Ectodermal cell (in vitro differentiated cells): ENCODE measurements around the gene TMEM107.

Experiments
- H3K27ac ChIP-seq: 2 replicates; pipeline ENCODE4 v1.7.0; 2013; ENCODE audit warnings: mild to moderate bottlenecking, low read depth, low read length; ENCODE audit not compliant: insufficient read depth, poor library complexity, severe bottlenecking
- H3K27me3 ChIP-seq: 2 replicates; pipeline ENCODE4 v1.7.0; 2013; ENCODE audit warnings: mild to moderate bottlenecking, low read length; ENCODE audit not compliant: insufficient read depth, control insufficient read depth, poor library complexity, severe bottlenecking
- H3K36me3 ChIP-seq: one replicate; pipeline ENCODE4 v1.7.0; 2013; ENCODE audit warnings: low read length; ENCODE audit not compliant: control insufficient read depth, insufficient read depth
- H3K4me1 ChIP-seq: one replicate; pipeline ENCODE4 v1.7.0; 2013; ENCODE audit warnings: low read length; ENCODE audit not compliant: control insufficient read depth, insufficient read depth
- H3K4me3 ChIP-seq: 2 replicates; pipeline ENCODE4 v1.7.0; 2013; ENCODE audit warnings: low read depth, low read length, control low read depth; ENCODE audit not compliant: insufficient read depth
- H3K9me3 ChIP-seq: 2 replicates; pipeline ENCODE4 v1.7.0; 2013; ENCODE audit warnings: mild to moderate bottlenecking, low read length, moderate library complexity; ENCODE audit not compliant: control insufficient read depth
- WGBS, 2 experiments: methylation state at CpG; one replicate each; pipeline ENCODE4 v1.1.7; 2013; ENCODE audit warnings: missing lambda C conversion rate in 2 of 2; 5-methylcytosine and 5-hydroxymethylcytosine counted together

Gene TMEM107

DNA sequence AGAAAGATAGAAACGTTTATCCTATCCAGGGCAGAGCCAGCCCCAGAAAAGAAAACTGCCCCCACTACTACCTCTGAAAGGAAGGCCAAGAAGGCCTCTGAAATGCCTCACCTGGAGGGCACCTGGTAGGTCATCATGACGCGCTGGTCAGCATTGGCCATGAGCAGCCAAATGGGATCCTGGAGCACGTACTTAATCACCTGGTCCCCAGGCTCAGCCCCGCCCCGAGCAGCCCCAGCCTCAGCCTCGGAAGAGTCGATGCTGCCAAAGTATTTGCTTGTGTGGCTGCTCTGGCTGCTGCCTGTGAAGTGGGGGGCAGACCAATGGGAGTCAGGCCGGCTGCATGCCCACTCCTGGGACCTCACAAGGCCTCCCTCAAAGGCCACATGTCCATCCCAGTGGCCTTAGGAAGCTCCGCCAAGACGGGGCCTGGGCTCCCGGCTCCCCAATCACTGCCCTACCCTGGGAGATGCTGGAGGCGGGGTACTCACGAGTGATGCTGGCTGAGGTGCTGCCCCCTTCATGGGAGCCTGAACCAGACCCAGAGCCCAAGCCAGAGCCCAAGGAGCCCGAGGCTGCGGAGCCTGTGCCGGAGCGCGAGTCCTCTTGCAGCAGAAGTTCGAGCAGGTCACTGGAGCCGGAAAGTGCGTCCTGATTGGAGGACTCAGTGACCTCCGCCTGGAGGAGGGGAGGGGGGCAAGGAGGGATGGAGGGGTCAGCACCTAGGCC lies 33.9 kb downstream of the TMEM107 start:
- no peak overlapping the region for H3K27ac ChIP-seq
- peaks cover 4% of the 10 kb centered on the region for H3K4me1 ChIP-seq
- no peaks in the 10 kb centered on the region for H3K9me3 ChIP-seq
- no peak overlapping the region for H3K4me3 ChIP-seq
- H3K27me3 ChIP-seq, result peaks cover 10% of the 10 kb centered on the region
- 93 to 96% methylated on average over 23 of the region's 23 CpGs for WGBS, 2 experiments
- H3K36me3 ChIP-seq, result peaks cover 18% of the 10 kb centered on the region

DNA sequence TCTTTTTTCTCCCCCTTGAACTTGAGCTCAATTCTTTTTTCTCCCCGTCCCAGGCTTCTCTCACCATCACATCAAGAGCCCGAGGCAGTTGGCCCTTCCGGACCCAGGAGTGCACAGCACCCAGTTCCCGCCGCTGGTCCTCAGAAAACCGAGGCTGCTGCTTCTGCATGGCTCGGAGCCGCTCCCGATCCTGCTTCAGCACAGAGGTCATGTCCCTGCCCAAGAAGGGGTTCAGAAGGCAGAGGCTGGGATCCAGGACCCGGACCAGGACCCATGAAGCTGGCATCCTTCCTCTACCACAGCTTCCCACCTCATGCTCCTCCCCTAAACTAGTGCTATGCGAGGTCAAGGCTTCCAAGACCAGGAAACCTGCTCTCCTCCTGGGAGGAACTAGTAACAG lies 34.4 kb downstream of the TMEM107 start:
- 94% methylated on average over 11 of the region's 11 CpGs for WGBS, 2 experiments
- Histone ChIP-seq H3K27me3 (peaks cover 14% of the 10 kb centered on the region), H3K4me3 (no peak overlapping the region), H3K27ac (no peak overlapping the region), H3K36me3 (peaks cover 14% of the 10 kb centered on the region), H3K4me1 (peaks cover 4% of the 10 kb centered on the region), H3K9me3 (no peaks in the 10 kb centered on the region)

DNA sequence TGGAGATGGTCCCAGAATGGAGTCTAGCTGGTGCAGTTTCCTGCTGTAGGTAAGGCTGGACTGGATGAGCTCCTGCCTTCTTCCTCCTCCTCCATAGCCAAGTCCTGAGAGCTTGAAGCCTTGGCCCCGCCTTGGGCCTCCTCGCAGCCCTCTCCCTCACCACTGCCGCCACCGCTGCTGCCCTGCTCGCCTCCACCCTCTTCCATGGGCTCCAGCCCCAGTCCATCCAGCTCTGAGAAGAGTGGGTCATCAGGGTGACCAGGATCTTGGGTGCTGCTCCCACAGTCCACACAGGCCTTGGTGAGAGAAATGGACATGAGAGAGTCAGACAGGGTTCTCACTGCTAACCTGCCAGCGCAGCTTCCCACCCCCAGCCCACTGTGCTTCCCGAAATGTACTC lies 35.1 kb downstream of the TMEM107 start:
- peaks cover 4% of the 10 kb centered on the region for H3K4me1 ChIP-seq
- no peak overlapping the region for H3K4me3 ChIP-seq
- peaks cover 7% of the 10 kb centered on the region for H3K36me3 ChIP-seq
- WGBS, 2 experiments, result 94 to 96% methylated on average over 7 of the region's 7 CpGs
- peaks cover 14% of the 10 kb centered on the region for H3K27me3 ChIP-seq
- no peak overlapping the region for H3K27ac ChIP-seq
- no peaks in the 10 kb centered on the region for H3K9me3 ChIP-seq

DNA sequence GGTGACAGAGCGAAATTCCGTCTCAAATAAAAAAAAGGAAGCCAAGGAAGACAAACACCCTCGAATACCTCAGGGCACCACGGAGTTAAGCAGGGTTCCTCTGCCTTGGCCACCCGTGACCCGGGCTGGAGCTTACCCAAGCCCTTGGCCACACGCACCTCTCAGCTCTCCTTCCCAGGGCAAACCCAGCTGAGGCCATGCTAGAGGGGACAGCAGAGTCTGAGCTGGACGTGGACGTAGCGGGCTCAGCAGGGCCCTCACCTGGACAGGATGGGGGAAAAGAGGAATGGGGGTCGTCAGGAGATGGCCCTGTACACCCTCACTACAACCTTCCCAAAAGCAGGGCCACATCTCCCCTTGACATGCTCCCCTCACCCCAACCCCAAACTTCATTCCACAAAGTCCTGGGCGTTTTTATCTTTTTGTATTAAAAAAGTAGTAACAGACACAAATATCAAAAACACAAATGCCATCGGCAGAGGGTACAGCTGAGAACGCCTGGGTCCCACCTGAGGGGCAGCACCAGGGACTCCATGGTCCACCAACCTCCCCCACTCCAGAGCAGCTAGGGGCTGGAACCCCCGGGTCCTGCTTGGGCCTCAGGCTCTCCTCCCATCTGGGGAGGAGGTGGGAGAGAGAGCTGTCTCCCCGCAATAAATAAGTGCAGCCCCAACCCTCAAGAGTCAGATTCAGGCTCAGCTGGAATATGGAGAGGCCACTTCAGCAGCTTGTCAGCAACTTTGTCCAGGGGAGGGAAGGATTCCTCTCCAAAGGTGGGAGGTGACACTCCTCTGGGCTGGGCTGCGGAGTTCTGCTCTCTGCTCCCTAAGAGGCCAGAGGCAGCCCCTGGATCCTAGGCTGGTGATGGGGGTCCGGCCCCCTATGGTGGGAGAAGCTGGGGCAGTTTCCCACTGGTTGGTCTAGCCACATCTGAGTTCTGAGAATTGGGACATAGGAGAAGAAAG lies 35.8 kb downstream of the TMEM107 start:
- H3K36me3 ChIP-seq, result peaks cover under 1% of the 10 kb centered on the region
- no peak overlapping the region for H3K27ac ChIP-seq
- H3K9me3 ChIP-seq, result no peaks in the 10 kb centered on the region
- no peak overlapping the region for H3K4me3 ChIP-seq
- peaks cover 4% of the 10 kb centered on the region for H3K4me1 ChIP-seq
- WGBS, 2 experiments, result 91 to 93% methylated on average over 16 to 18 of the region's 18 CpGs
- peaks cover 14% of the 10 kb centered on the region for H3K27me3 ChIP-seq

DNA sequence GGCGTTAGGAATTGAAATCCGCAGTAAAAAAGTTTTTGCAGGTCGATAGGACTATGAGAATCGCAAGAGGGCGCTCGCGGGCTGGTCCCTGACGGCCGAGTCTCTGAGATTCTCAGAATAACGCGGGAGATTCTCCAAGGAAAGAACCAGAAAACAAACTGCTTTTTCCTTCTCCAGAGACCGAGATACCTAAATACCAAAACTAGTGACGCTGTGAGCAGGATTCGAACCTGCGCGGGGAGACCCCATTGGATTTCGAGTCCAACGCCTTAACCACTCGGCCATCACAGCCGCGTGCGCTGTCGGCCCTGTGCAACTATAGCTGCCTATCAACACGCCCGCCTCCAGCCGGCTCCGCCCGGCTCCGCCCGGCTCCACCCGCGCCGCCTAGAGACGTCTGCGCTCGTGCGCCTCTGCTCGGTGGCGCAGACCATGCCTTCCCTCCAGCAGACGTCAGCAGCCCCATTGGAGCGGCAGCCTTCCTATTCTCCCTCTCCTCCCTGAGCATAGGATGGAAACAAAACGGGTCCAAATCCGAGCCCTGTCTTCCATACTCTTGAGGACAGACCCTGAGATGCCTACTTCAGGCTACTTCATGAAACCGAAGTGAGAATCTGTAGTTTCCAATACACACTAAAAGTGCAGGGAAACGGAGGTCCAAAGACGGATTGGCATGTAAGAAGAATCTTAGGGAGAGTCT lies 37.4 kb downstream of the TMEM107 start:
- 0% methylated on average over 46 of the region's 46 CpGs for WGBS, 2 experiments
- peaks cover 14% of the 10 kb centered on the region for H3K27me3 ChIP-seq
- H3K27ac ChIP-seq, result peak overlapping the region; percentile 93
- no peaks in the 10 kb centered on the region for H3K9me3 ChIP-seq
- H3K4me1 ChIP-seq, result peaks cover 4% of the 10 kb centered on the region
- H3K36me3 ChIP-seq, result no peaks in the 10 kb centered on the region
- peak overlapping the region; percentile 76 for H3K4me3 ChIP-seq

DNA sequence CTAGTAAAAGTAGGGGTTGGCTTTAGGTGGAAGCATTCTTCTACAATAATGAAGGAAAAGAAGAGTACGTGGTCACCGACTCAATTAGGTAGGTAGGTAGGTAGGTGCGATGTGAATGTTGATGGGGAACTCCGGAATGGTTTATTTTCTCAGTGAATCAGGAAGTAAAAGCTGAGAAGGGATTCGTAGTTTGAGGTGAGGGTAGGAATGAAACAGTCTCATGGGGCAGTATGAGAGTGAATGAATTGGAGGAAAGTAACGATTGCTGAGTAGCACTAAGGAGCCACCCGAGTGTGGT lies 37.9 kb downstream of the TMEM107 start:
- Histone ChIP-seq H3K4me1 (peaks cover 7% of the 10 kb centered on the region), H3K27me3 (peaks cover 14% of the 10 kb centered on the region), H3K9me3 (no peaks in the 10 kb centered on the region), H3K36me3 (no peaks in the 10 kb centered on the region), H3K4me3 (peak overlapping the region; percentile 76), H3K27ac (no peak overlapping the region)
- WGBS, 2 experiments, result 2 to 5% methylated on average over 7 of the region's 7 CpGs

GRCh38 chr17:8137645-8138373 lies 38.4 kb downstream of the TMEM107 start:
- H3K27ac ChIP-seq, result no peak overlapping the region
- 30 to 31% methylated on average over 21 of the region's 21 CpGs for WGBS, 2 experiments
- H3K27me3 ChIP-seq, result peaks cover 14% of the 10 kb centered on the region
- H3K4me3 ChIP-seq, result peak overlapping the region; percentile 76
- H3K9me3 ChIP-seq, result no peaks in the 10 kb centered on the region
- peaks cover 7% of the 10 kb centered on the region for H3K4me1 ChIP-seq
- H3K36me3 ChIP-seq, result no peaks in the 10 kb centered on the region

GRCh38 chr17:8133941-8134340 lies 42.2 kb downstream of the TMEM107 start:
- H3K4me1 ChIP-seq, result peaks cover 7% of the 10 kb centered on the region
- no peak overlapping the region for H3K4me3 ChIP-seq
- no peak overlapping the region for H3K27ac ChIP-seq
- WGBS, 2 experiments, result 87 to 90% methylated on average over 4 of the region's 4 CpGs
- no peaks in the 10 kb centered on the region for H3K9me3 ChIP-seq
- no peaks in the 10 kb centered on the region for H3K36me3 ChIP-seq
- peaks cover 28% of the 10 kb centered on the region for H3K27me3 ChIP-seq

GRCh38 chr17:8133399-8133798 lies 42.8 kb downstream of the TMEM107 start:
- H3K9me3 ChIP-seq, result no peaks in the 10 kb centered on the region
- peaks cover 34% of the 10 kb centered on the region for H3K27me3 ChIP-seq
- H3K36me3 ChIP-seq, result no peaks in the 10 kb centered on the region
- peaks cover 7% of the 10 kb centered on the region for H3K4me1 ChIP-seq
- no peak overlapping the region for H3K4me3 ChIP-seq
- WGBS, 2 experiments, result 39 to 40% methylated on average over 12 of the region's 12 CpGs
- no peak overlapping the region for H3K27ac ChIP-seq
